Psoas muscle (tissue), 8 donors: ENCODE measurements around the gene ARL4D. TPM values are rescaled to one million over a fixed set of nuclear protein-coding genes. Genes with fewer than 3 reads are reported as not detected.

Experiments used
- ATAC-seq, 4 donors: fragments of 200-7000 bp; cut with Tn5 transposase; one replicate each; pipeline ENCODE4 v1.9.1; 2020; ENCODE audit warnings: moderate library complexity in 3 of 4, mild to moderate bottlenecking in 2 of 4
- DNase-seq, 2 donors: peaks; one replicate each; pipeline ENCODE4 v3.0.0-alpha.2; 2020
- H3K27ac ChIP-seq: fragments of 200-600 bp; one replicate; pipeline ENCODE4 v1.8.0; 2022
- H3K27me3 ChIP-seq, 3 donors: fragments of 200-600 bp in 1 of 3; one replicate each; pipeline versions ENCODE4 v1.6.1 to v1.8.0; 2013 to 2022; ENCODE audit warnings: low read length in 2 of 3, mild to moderate bottlenecking in 2 of 3, moderate library complexity in 1 of 3; ENCODE audit not compliant: insufficient read depth in 3 of 3
- H3K36me3 ChIP-seq, 2 donors: fragments of 200-600 bp in 1 of 2; one replicate each; pipeline versions ENCODE4 v1.6.1 to v1.8.0; 2013 to 2022; ENCODE audit warnings: low read depth in 1 of 2, mild to moderate bottlenecking in 1 of 2, moderate library complexity in 1 of 2; ENCODE audit not compliant: insufficient read depth in 1 of 2
- H3K4me1 ChIP-seq: fragments of 200-600 bp; one replicate; pipeline ENCODE4 v1.8.0; 2022
- H3K4me3 ChIP-seq: fragments of 200-600 bp; one replicate; pipeline ENCODE4 v1.8.0; 2022; ENCODE audit warnings: mild to moderate bottlenecking
- H3K9me3 ChIP-seq: fragments of 200-600 bp; one replicate; pipeline ENCODE4 v1.8.0; 2022
- WGBS, 3 donors: extraction: QIAGEN DNeasy Blood & Tissue Kit; methylation state at CpG; one replicate each; pipeline versions ENCODE4 v1.1.6 to v1.1.7; 2013; 5-methylcytosine and 5-hydroxymethylcytosine counted together
- intact Hi-C, 2 donors: fragments of 100-400 bp; cut with DNase I; formaldehyde crosslinking; loops; one replicate each; pipeline versions ENCODE4 v1.11.0 to v1.14.2; 2022
- polyA plus RNA-seq, 3 donors: library from polyadenylated mRNA; stranded (reverse); fragments of 200-250 nt; gene quantifications; one replicate each; pipeline ENCODE4 v1.2.3, GENCODE V29; 2013
- total RNA-seq, 4 donors: library from RNA; stranded (reverse); fragmentation: NEBNext Ultra II Directional in 2 of 4; extraction: Animal tissue kit (Norgen Biotek cat#: 25700) in 2 of 4; gene quantifications; one replicate each; pipeline versions ENCODE4 v1.2.1 to v1.2.4, GENCODE V29; 2021 to 2023
- TF ChIP-seq, protein P1 (sequence below): fragments of 200-600 bp; IDR thresholded peaks from one replicate; pipeline ENCODE4 v1.8.0; 2022; ENCODE audit warnings: antibody characterized with exemption
- donor health status: healthy with polysubstance abuse.
- donor health status: DM: no; HTN: no; CAD: no; lungs with moderate emphysema.
- donor health status: Bipolar disorder and iron deficiency.
- donor health status: healthy.
- donor health status: DM: yes; HTN: yes; CAD: no.
- donor health status: DM: no; HTN: no; CAD: no.
- donor health status: DM: no; HTN: no; CAD: no.
- donor health status: DM: yes; HTN: yes; CAD: no.

ARL4D gene
- total and polyA plus RNA-seq, 7 donors: 0.69 to 6.5 (median 1.7) TPM

DNA sequence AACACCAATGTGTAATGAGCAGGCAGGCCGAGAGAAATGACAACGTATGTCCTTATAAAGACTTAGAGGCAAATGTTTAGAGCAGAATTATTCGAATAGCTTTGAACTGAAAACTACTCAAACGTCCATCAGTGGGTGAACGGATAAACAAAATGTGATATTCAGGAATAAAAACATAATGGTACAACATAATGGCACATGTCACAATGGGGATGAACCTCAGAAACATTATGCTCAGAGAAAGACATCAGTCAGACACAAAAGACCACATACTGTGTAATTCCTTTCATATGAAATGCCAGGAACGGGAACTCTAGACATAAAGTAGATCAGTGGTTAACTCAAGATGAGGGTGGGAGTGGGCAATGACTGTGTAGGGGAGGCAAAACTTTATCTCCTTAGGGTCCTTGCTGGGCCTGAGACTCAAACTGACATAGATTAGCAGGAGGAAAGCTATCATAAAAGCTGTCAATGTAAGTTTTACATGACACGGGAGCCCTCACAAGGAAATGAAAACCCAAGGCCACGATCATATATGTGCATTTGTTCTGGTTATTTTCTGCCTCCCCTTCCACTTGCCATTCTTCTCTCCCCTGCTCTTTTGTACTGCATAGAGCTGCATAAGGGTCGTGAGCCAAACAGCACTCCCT is 14.8 kb upstream of the ARL4D start:
- Histone ChIP-seq H3K27ac (no peak overlapping the region), H3K36me3 (no peaks in the 10 kb centered on the region), H3K4me3 (no peak overlapping the region), H3K27me3 (no peaks in the 10 kb centered on the region), H3K4me1 (peaks cover 5% of the 10 kb centered on the region), H3K9me3 (no peaks in the 10 kb centered on the region)
- TF ChIP-seq, protein P1, sequence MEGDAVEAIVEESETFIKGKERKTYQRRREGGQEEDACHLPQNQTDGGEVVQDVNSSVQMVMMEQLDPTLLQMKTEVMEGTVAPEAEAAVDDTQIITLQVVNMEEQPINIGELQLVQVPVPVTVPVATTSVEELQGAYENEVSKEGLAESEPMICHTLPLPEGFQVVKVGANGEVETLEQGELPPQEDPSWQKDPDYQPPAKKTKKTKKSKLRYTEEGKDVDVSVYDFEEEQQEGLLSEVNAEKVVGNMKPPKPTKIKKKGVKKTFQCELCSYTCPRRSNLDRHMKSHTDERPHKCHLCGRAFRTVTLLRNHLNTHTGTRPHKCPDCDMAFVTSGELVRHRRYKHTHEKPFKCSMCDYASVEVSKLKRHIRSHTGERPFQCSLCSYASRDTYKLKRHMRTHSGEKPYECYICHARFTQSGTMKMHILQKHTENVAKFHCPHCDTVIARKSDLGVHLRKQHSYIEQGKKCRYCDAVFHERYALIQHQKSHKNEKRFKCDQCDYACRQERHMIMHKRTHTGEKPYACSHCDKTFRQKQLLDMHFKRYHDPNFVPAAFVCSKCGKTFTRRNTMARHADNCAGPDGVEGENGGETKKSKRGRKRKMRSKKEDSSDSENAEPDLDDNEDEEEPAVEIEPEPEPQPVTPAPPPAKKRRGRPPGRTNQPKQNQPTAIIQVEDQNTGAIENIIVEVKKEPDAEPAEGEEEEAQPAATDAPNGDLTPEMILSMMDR: no peak
- DNase-seq (no peak), ATAC-seq (no peak)
- intact Hi-C loops: no loop called here
- WGBS, 3 donors: 65 to 72% (median 68%) methylated on average over 9 of the region's 9 CpGs

DNA sequence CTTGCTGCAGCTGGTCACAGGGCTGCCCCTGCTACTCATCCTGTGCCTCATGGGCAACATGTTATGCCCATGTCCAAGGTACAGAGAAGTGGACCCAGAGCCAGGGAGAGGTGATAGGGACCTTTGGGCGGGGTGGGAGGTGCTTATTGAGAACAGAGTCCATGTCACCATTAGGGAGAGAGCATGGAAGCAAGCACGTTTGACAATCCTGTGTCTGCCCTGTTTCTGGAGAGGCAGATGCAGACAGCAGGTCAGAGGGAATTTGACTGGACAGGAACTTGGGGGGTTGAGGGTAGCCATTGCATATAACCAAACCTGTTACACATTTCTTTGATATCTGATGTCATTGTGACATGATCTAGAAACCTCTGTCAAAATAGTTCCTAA is 14.3 kb upstream of the ARL4D start:
- ATAC-seq: no peak
- TF ChIP-seq, protein P1: no peak
- intact Hi-C loops: no loop called here
- Histone ChIP-seq H3K4me3 (no peak overlapping the region), H3K36me3 (no peaks in the 10 kb centered on the region), H3K9me3 (no peaks in the 10 kb centered on the region), H3K4me1 (peaks cover 5% of the 10 kb centered on the region), H3K27me3 (no peaks in the 10 kb centered on the region), H3K27ac (no peak overlapping the region)
- no peak for DNase-seq
- WGBS, 3 donors: 29 to 41% (median 35%) methylated on average over 2 of the region's 2 CpGs

DNA sequence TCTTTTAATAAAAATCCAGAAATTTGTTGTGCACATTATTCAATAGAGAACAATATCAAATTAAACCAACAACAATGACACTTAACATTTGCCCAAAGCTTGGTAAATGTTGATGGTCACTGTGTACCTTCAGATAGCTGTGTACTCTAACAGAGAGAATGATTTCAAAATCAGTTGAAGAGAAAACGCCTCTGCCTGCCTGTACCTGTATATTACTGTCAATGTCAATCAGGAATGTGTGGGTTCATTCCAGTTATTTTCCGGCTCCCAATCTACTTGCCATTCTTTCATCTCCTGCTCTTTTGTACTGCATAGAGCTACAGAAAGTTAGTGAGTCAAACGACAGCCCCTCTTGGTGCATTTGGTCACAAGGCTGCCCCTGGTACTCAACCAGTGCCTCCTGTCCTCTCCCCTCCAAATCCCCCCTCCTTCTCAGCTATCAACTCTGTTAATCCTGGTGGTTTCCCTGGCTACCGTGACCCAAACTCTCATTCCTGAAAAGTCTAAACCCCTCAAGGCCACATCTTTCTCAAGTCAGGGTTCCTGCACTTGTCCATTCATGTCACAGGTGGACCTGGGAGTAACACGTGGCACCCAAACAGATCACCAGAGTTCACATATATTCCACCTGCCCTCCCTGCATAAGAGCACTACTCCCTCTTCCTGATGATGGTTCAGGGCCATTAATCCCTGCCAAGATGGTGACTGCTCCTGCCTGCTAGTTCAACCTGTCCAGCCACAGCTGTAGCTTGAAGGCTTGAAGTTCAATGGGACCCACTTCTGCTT is 13.6 kb upstream of the ARL4D start:
- TF ChIP-seq, protein P1: no peak
- peaks cover 5% of the 10 kb centered on the region for H3K4me1 ChIP-seq
- ATAC-seq: no peak
- DNase-seq: no peak
- no peak overlapping the region for H3K4me3 ChIP-seq
- H3K36me3 ChIP-seq: no peaks in the 10 kb centered on the region
- WGBS, 3 donors: 41 to 47% (median 42%) methylated on average over 5 of the region's 5 CpGs
- no peaks in the 10 kb centered on the region for H3K27me3 ChIP-seq
- no peak overlapping the region for H3K27ac ChIP-seq
- intact Hi-C loops: no loop called here
- H3K9me3 ChIP-seq: no peaks in the 10 kb centered on the region

DNA sequence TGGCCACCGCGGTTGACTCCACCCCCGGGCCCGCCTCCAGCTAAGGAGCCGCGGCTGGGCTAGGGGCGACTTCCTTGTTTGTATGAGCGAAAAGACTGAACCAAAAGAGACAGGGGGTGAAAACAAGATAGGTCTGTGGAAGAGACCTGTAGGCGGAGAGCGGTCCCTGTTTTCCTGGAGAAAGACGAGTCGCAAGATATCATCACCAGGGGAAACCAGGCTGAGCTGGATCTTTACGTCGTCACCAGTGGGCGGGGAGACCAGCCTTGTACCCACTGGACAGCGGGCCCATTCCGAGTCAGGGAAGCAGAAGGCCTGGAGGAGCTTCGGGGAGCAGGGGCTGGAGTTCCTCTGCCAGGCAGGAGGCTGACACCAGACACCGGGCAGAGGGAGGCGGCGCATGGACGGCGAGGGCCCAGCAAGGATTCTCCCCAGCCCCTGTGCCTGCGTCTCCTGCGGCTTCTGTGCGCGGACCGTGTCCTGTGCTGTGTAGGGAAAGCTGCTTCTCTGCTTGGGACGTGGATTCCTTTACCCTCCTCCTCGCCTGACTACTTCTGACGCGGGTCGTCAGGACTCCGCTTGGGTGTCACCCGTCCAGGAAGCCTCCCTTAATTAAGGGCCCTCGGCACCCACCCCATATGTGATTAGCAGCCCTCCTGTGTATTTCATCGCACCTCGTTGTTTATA is 10.3 kb upstream of the ARL4D start:
- 0 to 1% (median 0%) methylated on average over 37 to 38 of the region's 38 CpGs for WGBS, 3 donors
- Histone ChIP-seq H3K4me3 (peak overlapping the region; percentile 81), H3K27me3 (no peaks in the 10 kb centered on the region), H3K9me3 (no peaks in the 10 kb centered on the region), H3K36me3 (no peaks in the 10 kb centered on the region), H3K4me1 (peaks cover 5% of the 10 kb centered on the region), H3K27ac (peak overlapping the region; percentile 98)
- TF ChIP-seq, protein P1: no peak
- ATAC-seq: peak; percentile 89 to 92 (median 92)
- peak; percentile 93 to 95 for DNase-seq
- intact Hi-C loops: loop anchor here (1.0 to 2.0 kb wide), 2 partner anchors 20 to 95 kb away; partner anchors contain the start of gene DHX8 (in 1 of the 2)
